Measurements from ENCODE around the gene NPVF.
A peak's percentile ranks its signal among the peaks of the same experiment; 100 is the strongest.

NPVF gene

DNA sequence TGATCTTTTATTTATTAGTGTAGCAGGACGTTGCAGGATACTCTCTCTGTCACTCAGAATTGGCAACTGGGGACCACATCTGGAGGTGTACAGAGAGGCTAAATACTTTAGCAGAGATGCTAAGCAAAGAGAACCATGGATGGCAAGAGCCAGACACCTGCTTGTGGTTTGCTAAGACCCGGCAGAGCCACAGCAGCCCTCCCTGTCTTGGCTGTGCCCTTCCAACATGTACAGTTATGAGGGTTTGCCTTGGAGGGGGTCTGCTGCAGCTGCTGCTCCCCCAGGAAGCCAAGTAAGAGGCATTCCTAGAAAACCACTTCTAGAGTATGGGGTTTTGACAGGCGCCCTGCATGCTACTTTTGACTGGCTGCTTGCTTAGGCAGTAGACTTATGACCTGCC lies 5.1 kb downstream of the NPVF start:
- DNase-seq: no peak

DNA sequence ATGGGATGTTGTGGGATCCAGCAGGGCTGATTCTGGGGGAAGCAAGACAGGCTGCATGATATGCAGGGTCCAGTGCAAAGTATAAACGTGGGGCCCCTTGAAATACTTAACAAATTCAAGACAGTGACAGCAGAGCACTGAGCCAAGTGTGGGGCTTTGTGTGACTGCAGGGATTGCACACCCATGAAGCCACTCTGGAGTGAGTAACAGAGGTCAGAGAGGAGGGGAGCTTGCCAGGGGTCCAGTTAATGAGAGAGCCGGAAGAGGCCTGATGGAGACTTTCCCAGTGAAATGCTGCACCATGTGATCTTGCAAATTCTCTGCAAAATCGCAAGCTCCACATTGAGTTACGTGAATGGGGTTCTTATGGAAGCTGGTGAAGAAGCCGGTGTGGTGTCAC lies 5.6 kb downstream of the NPVF start:
- no peak for DNase-seq

DNA sequence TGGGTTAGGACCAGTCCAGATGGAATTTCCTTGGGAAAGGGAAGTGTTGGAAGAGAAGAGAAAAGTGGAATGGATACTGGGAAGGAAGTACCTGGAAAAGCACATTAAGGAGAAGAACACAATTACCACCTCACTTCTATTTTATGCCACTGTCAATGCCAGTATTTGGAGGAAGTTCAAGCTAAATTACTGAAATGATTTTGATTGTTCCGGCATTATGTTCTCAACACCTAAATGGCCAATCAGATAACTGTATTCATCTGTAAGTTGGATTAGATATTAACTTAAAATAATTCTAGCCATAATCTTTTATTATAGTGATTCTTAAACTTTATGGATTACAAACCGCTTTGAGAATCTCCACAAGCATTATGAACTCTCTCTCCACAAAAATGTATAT lies 7.3 kb downstream of the NPVF start:
- DNase-seq: no peak

DNA sequence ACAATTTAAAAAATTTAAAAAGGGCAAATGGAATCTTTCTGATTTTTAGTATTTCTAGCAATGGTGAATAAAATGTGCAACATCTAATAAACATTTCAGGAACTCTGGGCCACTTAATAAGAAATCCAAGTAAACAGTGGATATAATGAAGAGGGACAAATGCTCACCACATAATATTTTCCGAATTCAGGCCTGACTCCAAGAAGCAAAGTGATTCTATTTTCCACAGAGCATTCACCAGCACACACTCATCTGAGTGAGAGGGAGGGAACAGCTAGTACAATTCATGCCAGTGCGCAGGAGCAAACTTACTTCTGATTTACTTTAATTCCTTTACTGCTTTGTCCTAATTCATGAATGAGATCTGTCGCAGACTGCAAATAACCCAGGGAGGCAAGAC lies 10.1 kb downstream of the NPVF start:
- no peak for DNase-seq

DNA sequence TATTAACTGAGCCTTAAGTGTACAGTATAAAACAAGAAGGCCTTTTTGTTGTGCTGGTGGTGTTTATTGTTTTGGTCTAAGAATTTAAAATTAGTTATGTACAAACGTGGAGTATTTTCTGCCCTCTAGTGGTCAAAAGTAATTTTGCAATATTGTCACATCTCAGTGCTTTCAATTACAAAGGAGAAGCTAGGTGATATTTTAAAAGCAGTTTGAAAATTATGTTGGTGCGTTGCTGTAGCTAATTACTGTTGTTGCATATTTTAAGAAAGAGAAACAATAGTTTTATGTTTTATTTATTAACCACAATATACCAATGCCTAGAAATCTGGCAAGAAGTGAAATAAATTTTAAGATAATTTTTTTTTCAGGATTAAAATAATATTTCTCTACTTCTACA lies 11.4 kb downstream of the NPVF start:
- DNase-seq: peak; percentile 75

DNA sequence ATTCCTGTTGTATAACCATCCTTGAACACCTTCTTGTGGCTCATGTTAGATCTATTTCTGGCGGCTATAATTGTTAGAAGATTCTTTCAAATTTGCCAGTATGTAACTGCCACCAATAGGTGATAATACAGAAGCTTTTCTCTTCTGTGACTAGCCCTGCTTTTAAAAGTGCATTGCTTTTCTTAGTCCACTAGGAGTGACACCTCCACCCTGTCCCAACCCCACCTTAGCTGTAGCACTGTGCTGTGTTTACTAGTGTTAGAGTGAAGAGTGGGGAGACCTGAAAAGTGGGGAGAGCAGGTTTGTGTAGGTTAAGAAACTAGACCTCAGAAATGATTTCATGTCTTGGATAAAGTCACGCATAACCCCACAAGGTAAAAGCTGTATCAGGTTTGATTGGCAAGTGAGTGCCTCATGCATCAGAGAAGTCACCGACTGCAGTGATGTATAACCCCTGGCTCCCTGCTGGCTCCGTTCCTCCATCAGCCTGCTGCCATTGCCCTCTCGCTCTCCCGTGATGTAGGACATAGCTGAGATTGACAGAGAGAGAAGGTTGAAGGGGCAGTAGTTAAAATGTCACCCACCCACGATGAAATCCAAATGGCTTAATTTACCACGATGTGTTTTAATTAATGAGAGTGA lies 12.5 kb downstream of the NPVF start:
- no peak for DNase-seq

DNA sequence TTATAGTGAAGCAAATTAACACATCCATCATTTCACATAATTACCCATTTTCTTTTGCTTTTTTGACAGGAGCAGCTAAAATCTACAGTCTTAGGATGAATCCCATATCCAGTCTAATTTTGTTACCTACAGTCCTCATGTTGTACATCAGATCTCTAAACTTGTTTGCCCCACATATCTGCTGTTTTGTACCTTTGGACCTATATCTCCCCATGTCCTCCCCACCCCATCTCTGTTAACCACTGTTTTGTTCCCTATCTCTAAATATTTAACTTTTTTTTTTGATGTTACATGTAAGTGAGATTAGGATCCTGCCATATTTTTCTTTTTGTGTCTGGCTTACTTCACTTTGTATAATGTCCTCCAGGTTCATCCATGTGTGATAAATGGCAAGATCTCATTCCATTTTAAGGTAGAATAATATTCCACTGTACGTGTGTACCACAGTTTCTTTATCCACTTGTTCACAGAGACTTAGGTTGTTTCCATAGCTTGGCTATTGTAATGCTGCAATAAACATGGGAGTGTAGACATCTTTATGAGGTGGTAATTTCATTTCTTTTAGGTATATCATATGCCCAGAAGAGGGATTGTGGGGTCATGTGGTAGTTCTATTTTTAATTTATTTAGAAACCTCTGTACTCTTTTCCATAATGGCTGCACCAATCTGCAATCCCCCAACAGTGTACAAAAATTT lies 19.6 kb downstream of the NPVF start:
- DNase-seq: no peak

DNA sequence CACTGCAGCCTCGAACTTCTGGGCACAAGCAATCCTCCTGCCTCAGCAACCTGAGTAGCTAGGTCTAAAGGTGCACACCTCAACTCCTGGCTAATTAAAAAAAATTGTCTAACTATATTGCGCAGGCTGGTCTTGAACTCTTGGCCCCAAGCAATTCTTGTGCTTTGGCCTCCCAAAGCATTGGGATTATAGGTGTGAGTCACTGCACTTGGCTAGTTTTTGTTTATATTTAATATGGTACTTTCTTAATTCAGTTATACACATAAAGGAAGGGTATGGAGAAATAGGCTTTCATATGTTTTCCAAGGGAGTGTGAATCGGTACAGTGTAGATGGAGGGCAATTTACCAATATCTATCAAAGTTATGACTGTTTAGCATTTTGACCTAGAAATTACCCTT lies 20.4 kb downstream of the NPVF start:
- no peak for DNase-seq

DNA sequence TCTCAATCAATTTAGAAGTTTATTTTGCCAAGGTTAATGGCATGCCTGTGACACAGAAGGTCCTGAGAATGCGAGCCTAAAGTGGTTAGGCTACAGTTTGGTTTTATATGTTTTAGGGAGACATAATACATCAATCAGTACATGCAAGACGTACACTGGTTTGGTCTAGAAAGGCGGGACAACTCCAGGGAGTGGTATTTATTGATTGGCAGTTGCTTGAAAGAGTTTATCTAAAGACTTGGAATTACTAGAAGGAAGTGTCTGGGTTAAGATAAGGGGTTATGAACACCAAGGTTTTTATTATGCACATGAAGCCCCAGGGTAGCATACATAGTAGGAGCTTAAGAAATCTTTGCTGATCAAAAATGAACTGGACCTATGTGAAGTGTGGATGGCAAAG lies 21.5 kb downstream of the NPVF start:
- DNase-seq: no peak

DNA sequence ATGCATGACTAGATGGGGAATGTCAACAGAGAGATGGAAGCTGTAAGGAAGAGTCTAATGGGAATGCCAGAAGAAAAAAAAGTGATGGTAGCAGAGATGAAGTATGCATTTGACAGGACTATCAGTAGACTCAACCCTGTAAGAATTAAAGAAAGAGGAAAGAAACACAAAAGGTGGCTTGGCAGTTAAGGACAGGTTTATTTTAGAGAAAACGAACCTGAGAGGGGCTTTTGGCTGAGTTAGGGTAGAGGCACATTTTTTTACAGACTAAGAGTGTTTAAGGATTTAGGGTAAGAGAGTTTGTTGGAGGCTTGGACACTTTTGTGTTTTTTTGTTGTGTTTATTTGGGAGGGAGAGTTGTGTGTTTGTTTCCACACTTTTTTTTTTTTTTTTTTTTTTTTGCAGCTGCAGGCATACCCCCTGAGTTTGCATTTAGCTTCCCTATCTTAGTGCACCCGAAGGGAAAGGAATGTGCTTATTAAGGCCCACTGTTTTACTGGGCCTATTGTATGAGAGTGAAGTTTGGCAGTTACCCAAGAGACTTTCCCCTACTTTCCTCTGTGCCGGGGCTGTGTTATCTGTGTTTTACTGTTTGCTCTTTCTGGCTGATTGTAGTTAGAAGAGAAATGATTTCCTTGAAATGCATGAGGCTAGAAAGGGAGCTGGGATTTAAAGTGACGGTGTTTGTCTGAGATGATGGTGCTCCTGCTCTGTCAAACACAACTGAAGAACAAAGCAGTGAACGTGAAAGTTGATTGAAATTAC lies 32.0 kb downstream of the NPVF start:
- no peak for DNase-seq

DNA sequence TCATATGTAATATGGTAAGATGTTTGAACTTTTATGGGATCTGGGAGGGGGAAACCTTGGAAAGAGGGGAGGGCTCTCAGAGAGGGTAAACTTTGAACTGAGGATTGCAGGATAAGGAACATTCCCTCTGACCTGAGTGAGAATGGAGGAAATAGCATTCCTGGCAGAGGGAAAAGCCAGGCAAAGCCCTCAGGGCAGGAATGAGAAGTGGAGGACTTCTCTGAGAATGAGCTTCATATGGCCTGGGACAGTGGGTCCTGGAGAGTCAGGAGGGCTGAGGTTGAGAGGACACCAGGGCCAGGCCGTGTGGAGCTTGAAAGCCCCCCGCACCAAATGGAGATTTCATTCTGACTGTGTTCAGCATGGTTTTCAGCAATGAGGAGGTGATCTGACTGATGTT lies 34.2 kb downstream of the NPVF start:
- DNase-seq: no peak

DNA sequence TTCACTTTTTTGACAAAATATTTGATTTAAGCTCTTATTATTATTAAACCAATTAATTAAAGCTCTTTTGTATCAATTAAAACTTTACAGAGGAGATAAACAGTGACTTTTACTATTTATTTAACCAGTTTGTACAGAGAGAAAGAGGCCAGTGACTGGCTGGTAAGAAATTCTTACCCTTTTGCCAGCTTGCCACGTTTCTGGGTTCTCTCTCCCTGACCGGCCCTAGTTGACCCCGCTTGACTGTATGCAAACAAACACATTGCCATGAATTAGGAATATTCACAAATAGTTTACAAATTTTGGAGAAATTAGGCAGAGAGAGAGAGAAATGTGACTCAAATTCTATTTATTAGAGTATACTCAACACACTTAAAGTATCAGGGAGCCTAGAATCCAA lies 36.2 kb downstream of the NPVF start:
- DNase-seq: no peak

DNA sequence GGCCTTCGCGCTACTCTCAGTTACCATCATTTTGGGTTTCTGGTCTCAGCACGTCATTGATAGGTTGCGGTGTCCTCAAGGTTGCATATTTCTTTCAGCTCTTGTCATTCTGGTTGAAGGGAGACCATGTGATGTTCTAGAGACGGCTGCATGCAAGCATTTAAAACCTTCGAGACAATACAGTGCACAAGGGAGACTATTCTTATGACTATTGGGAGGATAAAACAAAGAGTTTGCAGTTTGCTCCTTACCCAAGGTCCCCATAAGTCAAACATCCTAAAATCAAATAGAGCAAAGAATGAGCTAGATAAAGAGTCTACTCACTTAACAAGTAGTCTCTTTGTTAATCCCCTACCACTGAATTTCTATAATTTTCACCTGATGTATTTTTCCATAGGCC lies 39.1 kb downstream of the NPVF start:
- no peak for DNase-seq

DNA sequence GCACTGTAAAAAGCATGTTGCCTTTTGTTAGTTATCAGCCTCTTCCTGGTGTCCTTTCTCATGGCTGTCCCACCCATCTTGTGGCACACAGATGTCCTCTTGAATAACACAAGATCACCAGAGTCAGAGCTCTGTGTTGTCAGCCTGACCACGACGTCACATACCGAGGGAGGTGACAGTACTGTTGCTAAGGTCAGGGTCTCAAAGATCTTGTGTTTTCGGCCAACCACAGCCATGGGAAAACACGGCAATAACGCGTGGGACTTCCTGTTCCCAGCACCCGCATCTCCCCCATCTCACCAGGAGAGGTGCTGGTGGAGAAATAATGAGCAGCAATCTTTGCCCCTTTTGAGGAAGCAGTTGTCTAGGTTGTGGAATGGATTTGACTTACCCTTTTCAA lies 40.4 kb downstream of the NPVF start:
- no peak for DNase-seq

DNA sequence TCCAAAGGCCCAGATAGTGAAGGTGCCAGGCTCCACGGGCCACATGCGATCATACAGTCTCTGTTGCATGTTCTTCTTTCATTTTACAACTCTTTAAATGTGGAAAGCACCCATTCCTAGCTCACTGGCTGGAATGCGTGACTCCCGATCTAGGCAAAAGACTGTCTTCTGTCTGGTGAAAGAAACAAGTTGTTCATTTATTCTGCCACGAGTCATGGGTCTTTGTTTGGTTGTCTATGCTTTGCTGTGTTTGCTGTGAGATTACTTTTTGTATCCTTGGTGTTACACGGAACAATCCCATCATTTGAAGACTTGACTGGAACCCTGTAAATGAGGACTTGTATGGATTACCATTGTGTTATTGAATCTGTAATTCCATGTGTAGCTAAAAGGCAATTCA lies 41.9 kb downstream of the NPVF start:
- DNase-seq: no peak

DNA sequence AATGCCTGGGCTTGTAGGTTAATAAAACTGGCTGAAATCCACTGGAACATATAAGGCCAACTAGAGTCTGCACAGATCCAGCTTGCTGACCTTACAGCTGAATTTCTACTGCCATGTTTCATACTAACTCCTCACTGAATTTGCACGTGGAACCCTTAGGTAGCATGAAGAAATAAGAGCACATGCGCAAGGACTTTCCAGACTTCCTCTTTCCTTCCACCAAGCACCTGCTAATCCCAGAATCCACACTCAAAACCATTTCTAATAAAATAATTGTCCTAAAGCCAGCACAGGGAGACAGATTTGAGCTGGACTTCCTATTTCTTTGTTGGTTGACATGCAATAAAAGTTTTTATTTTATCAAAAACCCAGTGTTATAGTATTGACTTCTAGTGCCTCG lies 46.8 kb downstream of the NPVF start:
- no peak for DNase-seq

DNA sequence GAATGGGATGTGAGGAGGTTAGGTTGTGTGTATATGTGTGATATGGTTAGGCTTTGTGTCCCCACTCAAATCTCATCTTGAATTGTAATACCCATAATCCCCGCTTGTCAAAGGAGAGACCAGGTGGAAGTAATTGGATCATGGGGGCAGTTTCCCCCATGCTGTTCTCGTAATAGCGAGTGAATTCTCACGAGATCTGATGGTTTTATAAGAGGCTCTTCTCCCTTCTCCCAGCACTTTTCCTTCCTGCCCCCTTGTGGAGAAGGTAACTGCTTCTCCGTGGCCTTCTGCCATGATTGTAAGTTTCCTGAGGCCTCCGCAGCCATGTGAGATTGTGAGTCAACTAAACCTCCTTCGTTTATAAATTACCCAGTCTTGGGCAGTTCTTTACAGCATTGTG lies 47.3 kb downstream of the NPVF start:
- no peak for DNase-seq

DNA sequence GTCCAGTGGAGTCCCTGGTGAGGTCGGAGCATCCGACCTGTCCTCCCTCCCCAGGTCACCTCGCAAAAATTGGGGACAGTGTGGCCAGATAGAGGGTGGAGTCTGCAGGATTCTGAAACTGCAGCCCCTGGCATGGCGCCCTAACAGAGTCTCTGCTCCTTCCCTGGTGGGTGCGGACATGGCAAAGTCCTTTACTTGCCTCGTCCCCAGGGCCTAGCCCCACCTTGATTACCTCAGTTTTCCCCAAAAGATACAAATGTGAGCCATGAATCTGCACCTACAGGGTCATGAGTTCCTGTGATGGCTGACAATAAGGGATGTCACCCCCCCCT lies 47.7 kb downstream of the NPVF start:
- no peak for DNase-seq

DNA sequence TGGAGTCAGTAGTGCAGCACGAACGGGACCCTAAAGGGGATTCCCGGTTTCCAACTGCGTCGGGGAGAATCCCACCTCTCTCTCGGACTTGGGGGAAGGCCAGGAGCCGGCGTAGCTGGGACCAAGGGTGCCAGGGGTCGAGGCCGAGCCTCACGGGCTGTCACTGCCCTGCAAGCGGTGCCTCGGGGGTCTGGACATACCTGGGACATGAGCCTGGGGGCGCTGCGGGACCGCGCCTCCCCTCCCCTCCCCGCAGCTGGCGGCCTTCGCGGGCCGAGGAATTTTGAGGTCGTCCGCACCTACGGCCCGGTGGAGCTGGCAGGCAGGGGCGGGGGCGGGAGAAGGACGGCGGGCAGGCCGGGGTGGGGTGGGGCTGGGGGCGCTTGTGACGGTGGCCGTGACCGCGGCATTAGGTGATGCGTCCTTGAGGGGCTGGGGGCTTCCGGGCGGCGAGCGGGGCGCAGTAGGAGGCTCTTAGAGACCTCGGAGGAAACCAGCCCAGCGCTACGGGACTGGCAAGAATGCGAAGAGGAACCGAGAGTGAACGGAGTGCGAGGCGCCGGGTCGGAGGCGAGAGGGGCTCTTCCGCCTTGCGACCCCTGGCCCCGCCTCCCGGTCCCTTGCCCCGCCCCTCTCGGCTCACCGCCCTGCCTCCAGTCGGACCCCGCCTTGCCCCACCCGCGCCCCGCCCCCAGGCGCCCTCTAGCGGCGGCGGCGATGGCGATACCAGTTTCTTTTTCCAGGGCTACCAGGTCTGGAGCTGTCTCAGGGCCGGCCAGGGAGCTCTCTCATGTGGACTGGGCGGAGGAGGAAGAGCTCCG lies 48.3 kb downstream of the NPVF start:
- peak; percentile 90 for DNase-seq

DNA sequence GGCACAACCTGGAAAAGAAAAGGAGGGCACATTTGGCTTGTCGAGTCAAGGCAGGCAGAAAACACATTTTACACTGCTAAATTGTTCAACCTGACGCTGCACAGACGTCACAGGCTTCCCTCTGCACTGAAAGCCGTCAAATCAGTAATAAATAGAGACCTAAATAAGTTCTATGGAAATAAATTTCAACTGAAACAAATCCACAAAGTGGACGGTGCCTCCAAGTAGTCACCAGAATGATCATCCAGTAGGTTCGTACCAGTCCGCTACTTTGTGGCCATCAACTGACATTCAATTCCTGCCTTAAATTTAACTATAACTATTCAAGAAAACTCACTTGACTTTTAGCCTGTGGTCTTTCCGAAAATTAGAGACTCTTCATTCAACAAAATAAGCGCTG lies 49.0 kb downstream of the NPVF start:
- no peak for DNase-seq

Data from NCI-H345 (cell line).